ENCODE results near the gene SAG.

- TF ChIP-seq CTCF (IDR thresholded peaks at IDR 0.05) (no peak), POLR2A (IDR thresholded peaks at IDR 0.05) (no peak)
Measured at GRCh38 chr2:233384015-233384414, 76.4 kb downstream of the SAG start.

All from adrenal gland (tissue), 5 donors.